Nephron progenitor cell (in vitro differentiated cells): ENCODE data around the gene MSANTD3.
"Not testable (repeated sequence)": the region's sequence is repeated elsewhere in the genome, so short reads cannot be mapped to it uniquely, and the experiment has no call there.

ENCODE experiments used
- DNase-seq: peaks from one replicate; pipeline ENCODE4 v3.0.0; 2021
- H3K27ac Mint-ChIP-seq: 2 replicates; pipeline ENCODE4 v1.8.0; 2021; ENCODE audit warnings: mild to moderate bottlenecking, moderate library complexity, mixed read lengths
- H3K27me3 Mint-ChIP-seq: 2 replicates; pipeline ENCODE4 v1.8.0; 2021; ENCODE audit warnings: mild to moderate bottlenecking, low read depth, mixed read lengths; ENCODE audit not compliant: poor library complexity
- H3K36me3 Mint-ChIP-seq: 2 replicates; pipeline ENCODE4 v1.8.0; 2021; ENCODE audit warnings: low read depth, mixed read lengths
- H3K4me1 Mint-ChIP-seq: 2 replicates; pipeline ENCODE4 v1.8.0; 2021; ENCODE audit warnings: mixed read lengths
- H3K4me3 Mint-ChIP-seq: 2 replicates; pipeline ENCODE4 v1.8.0; 2021; ENCODE audit warnings: mild to moderate bottlenecking, moderate library complexity, mixed read lengths
- H3K9me3 Mint-ChIP-seq: 2 replicates; pipeline ENCODE4 v1.8.0; 2021; ENCODE audit warnings: mild to moderate bottlenecking, moderate library complexity, mixed read lengths
- TF ChIP-seq, protein P1 (sequence below): fragments of 200-600 bp; sonication (generic); IDR thresholded peaks from 2 replicates; pipeline ENCODE4 v1.5.0; 2021; ENCODE audit warnings: antibody characterized with exemption

The MSANTD3 gene, protein sequence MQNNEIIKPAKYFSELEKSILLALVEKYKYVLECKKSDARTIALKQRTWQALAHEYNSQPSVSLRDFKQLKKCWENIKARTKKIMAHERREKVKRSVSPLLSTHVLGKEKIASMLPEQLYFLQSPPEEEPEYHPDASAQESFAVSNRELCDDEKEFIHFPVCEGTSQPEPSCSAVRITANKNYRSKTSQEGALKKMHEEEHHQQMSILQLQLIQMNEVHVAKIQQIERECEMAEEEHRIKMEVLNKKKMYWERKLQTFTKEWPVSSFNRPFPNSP

DNA sequence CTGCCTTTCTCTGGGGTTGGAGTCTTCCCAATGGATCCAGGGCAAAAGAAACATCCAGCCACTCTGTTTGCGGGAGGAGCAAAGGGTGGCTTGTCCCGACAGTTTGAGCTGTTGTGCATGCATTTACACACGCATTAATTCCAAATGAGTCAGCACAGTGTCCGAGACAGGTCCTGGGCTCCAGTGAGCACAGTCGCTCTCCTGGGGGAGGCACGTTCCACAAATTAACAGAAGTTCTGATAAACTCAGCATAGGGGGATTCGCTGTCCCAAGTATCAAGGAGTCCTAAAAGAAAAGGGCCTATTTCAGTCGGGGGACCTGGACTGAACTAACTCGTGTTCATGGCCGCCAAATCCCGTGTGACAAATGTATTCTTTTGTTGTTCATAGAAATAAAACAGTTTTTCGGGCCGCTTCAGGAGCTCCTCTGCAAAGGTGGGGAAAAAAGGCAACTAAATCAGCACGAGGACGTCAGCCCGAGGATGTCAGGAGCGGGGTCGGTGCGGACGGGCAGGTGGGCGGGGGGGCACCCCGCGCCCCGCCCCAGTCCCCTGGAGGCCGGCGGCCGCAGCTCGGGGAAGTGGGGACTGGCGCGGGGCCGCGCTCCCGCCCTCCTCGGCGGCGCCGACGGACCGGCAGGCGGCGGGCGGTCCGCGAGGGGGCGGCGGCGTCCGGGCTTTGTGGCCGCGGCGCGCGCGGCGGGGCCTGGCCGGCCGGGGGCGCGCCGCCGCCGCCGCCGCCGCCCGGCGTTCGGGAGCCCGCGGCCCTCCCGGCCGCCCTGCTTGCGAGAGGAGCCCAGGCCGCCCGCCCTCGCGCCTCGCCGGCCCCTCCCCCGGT, at the start of gene MSANTD3:
Gene MSANTD3, plus strand, starts transcription at position 614 of the 836 bp plus-strand sequence. CDS start 14,796 bp downstream, outside the sequence.
- H3K27ac Mint-ChIP-seq, result peak within 1 kb of the TSS; percentile 99
- no peaks in the 10 kb centered on the region for H3K9me3 Mint-ChIP-seq
- H3K4me1 Mint-ChIP-seq, result peaks cover 47% of the 10 kb centered on the region
- TF ChIP-seq, protein P1, sequence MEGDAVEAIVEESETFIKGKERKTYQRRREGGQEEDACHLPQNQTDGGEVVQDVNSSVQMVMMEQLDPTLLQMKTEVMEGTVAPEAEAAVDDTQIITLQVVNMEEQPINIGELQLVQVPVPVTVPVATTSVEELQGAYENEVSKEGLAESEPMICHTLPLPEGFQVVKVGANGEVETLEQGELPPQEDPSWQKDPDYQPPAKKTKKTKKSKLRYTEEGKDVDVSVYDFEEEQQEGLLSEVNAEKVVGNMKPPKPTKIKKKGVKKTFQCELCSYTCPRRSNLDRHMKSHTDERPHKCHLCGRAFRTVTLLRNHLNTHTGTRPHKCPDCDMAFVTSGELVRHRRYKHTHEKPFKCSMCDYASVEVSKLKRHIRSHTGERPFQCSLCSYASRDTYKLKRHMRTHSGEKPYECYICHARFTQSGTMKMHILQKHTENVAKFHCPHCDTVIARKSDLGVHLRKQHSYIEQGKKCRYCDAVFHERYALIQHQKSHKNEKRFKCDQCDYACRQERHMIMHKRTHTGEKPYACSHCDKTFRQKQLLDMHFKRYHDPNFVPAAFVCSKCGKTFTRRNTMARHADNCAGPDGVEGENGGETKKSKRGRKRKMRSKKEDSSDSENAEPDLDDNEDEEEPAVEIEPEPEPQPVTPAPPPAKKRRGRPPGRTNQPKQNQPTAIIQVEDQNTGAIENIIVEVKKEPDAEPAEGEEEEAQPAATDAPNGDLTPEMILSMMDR, result no peak
- H3K36me3 Mint-ChIP-seq, result peaks cover 25% of the 10 kb centered on the region
- peak within 1 kb of the TSS; percentile 94 for H3K4me3 Mint-ChIP-seq
- peak; percentile 76 for DNase-seq
- H3K27me3 Mint-ChIP-seq, result peaks cover 5% of the 10 kb centered on the region

- no peaks in the 10 kb centered on the region for H3K27me3 Mint-ChIP-seq
- peaks cover 42% of the 10 kb centered on the region for H3K36me3 Mint-ChIP-seq
- no peak for DNase-seq
- peaks cover 8% of the 10 kb centered on the region for H3K4me1 Mint-ChIP-seq
- TF ChIP-seq, protein P1, result no peak
- H3K4me3 Mint-ChIP-seq, result no peak overlapping the region
- peaks cover 25% of the 10 kb centered on the region for H3K9me3 Mint-ChIP-seq
- peak overlapping the region; percentile 79 for H3K27ac Mint-ChIP-seq
These were observed 47.1 kb upstream of the MSANTD3 start for GRCh38 chr9:100379862-100380261.

DNA sequence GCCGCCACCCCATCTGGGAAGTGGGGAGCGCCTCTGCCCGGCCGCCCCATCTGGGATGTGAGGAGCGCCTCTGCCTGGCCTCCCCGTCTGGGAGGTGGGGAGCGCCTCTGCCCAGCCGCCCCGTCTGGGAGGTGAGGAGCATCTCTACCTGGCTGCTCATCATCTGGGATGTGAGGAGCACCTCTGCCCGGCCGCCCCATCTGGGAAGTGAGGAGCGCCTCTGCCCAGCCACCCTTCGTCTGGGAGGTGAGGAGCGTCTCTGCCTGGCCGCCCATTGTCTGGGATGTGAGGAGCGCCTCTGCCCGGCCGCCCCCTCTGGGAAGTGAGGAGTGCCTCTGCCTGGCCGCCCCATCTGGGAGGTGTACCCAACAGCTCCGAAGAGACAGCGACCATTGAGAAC, 34.0 kb upstream of the MSANTD3 start:
- peaks cover 58% of the 10 kb centered on the region for H3K36me3 Mint-ChIP-seq
- not testable (repeated sequence) for H3K4me3 Mint-ChIP-seq, H3K27ac Mint-ChIP-seq, H3K27me3 Mint-ChIP-seq, H3K4me1 Mint-ChIP-seq, DNase-seq
- H3K9me3 Mint-ChIP-seq, result peaks cover 25% of the 10 kb centered on the region

GRCh38 chr9:100394032-100394695, 32.8 kb upstream of the MSANTD3 start:
- Mint-ChIP-seq H3K9me3 (peaks cover 25% of the 10 kb centered on the region), H3K27me3 (peaks cover 4% of the 10 kb centered on the region), H3K4me3 (no peak overlapping the region), H3K27ac (no peak overlapping the region), H3K4me1 (no peaks in the 10 kb centered on the region), H3K36me3 (peaks cover 52% of the 10 kb centered on the region)
- no peak for DNase-seq
- TF ChIP-seq, protein P1, result no peak

- Mint-ChIP-seq H3K27me3 (peaks cover 4% of the 10 kb centered on the region), H3K4me1 (no peaks in the 10 kb centered on the region), H3K9me3 (peaks cover 25% of the 10 kb centered on the region), H3K36me3 (peaks cover 45% of the 10 kb centered on the region), H3K27ac (no peak overlapping the region), H3K4me3 (no peak overlapping the region)
- no peak for DNase-seq
- TF ChIP-seq, protein P1, result no peak
These were observed 32.1 kb upstream of the MSANTD3 start for GRCh38 chr9:100394816-100395215.

DNA sequence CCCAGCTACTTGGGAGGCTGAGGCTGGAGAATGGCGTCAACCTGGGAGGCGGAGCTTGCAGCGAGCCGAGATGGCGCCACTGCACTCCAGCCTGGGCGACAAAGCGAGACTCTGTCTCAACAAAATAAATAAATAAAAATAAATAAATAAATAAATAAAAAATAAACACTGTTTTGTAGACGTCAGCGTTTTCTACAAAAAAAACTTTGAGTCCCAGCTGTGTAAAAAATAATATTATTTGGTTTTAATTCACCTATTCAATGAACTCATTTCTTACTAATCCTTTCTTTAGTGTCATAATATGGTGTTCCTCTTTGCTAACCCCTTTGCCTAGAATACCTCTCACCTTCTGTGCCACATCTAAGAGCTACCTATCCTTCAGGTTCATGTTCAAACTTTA, 30.2 kb upstream of the MSANTD3 start:
- peaks cover 21% of the 10 kb centered on the region for H3K9me3 Mint-ChIP-seq
- no peak overlapping the region for H3K27ac Mint-ChIP-seq
- DNase-seq, result no peak
- H3K27me3 Mint-ChIP-seq, result peaks cover 4% of the 10 kb centered on the region
- H3K36me3 Mint-ChIP-seq, result peaks cover 32% of the 10 kb centered on the region
- H3K4me1 Mint-ChIP-seq, result no peaks in the 10 kb centered on the region
- H3K4me3 Mint-ChIP-seq, result no peak overlapping the region
- TF ChIP-seq, protein P1, result no peak
